ENCODE measurements around the gene CHRNA4.

- TF ChIP-seq CTCF (IDR thresholded peaks at IDR 0.05) = no peak
- no peak for TF ChIP-seq POLR2A (IDR thresholded peaks at IDR 0.05)
Measured at GRCh38 chr20:63320041-63320511, 41.1 kb downstream of the CHRNA4 start.
